ENCODE results near the gene APBB2.
A peak's percentile ranks its signal among the peaks of the same experiment; 100 is the strongest.
"Not testable (repeated sequence)": the region's sequence is repeated elsewhere in the genome, so short reads cannot be mapped to it uniquely, and the experiment has no call there.

APBB2 gene

DNA sequence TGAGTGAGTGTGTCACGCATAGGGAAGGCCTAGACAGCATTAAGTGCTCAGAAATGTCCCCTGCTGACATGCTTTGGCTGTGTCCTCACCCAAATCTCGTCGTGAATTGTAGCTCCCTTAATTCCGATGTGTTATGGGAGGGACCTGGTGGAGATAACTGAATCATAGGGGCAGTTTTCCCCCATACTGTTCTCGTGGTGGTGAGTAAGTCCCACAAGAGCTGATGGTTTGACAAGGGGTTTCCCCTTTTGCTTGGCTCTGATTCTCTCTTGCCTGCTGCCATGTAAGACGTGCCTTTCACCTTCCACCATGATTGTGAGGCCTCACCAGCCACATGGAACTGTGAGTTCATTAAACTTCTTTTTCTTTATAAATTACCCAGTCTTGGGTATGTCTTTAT, 386.6 kb downstream of the APBB2 start:
- no peak for DNase-seq (ENCODE audit: low read depth, low spot score)

DNA sequence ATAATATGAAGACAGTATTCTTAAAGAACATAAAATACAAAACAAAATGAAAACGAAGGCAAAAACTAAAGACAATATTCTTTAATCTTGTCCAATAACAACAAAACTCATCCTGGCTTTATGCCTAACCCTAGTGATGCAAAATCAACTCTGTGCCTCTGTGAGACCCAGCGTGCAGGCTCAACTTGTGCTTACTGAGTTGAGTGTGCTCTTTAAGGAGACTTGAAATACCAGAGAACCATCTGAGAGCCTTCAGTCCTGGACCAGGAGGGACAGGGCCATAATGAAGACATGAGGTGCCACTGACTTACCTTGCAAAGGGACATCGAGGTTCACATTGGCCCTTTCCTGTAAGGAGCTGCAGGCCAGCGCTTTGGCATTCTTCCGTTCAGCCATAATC, 387.5 kb downstream of the APBB2 start:
- no peak for DNase-seq (ENCODE audit: low read depth, low spot score)

DNA sequence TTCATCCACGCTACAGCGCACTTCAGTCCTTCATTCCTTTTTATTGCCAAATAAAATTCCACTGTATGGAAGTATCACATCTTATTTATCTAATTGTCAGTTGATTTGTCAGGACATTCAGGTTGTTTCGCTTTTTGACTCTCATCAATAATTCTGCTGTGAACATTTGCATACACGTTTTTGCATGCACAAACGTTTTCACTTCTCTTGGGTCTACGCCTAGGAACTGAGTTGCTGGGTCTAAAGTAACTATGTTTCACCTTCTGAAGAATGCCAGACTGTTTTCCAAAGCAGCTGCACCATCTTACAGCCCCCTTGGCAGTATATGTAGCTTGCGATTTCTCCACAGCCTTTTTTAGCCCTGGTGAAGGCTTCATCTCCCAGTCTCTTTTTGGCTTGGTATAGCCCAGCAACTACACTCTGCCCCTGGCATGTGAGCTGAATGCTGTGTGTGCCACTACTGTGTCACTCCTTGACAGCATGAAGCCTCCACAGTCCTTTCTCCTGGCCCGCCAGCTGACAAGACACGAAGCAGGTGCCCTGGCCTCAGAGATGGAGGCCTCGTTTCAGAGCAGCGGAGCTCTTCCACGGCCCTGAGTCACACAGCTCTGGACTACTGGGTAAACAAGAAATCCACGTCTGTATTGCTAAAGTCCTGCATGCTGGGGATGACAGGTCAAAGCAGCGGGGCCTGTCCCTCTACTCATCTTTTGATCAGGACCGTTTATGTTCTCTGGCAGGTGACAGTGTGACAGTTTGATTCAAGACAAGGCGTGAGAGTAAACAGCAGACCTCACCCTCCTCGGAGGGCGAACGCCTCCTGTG, 389.1 kb downstream of the APBB2 start:
- DNase-seq (ENCODE audit: low read depth, low spot score), result no peak

DNA sequence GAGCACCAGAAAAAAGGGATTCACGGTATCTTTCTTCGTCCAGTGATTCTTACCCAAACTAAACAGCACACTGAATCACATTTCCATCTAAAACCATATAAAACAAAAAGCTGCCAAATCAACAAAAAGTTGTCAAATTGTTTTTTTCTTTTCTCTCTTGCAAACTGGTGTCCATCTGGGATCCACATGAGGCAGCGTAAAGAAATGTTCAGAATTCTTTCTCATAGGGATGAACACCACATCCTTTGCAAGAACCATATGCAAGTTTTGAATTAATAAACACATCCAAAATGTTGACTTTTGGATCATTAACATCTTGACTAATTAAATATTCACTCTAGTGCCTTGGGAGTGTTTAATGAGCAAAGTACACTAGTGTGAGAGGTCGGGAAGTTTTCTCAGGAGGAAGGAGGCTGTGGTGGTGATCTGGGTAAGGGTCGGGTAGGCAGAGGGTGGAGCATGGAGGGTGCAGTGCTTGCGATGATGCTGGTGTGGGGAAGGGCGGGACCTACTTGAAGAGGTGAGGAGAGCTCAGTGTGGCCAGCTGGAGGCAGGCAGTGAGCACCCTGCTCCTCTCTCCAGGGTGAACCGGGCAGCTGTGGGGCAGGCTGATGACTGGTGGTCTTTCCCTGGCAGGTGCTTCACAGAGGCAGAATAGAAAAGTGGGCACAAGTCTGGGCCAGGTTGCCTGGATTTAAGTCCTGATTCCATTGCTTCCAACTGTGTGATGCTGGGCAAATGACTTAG, 391.7 kb downstream of the APBB2 start:
- DNase-seq (ENCODE audit: low read depth, low spot score), result no peak

DNA sequence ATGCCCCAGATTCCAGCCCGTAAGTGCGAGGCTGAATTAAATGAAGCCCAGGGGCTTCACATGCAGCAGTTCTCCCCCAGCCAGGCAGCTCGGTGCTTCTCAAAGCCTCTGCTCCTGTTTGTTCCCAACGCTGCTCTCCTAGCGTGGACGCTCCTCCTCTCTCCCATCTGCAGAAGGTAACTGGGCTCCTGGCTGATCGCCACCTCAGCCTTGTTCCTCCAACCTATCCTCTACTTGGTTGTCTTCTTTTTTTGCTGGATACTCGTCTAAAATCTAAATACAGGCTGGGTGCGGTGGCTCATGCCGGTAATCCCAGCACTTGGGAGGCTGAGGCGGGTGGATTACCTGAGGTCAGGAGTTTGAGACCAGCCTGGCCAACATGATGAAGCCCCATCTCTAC, 394.2 kb downstream of the APBB2 start:
- DNase-seq (ENCODE audit: low read depth, low spot score), result no peak

DNA sequence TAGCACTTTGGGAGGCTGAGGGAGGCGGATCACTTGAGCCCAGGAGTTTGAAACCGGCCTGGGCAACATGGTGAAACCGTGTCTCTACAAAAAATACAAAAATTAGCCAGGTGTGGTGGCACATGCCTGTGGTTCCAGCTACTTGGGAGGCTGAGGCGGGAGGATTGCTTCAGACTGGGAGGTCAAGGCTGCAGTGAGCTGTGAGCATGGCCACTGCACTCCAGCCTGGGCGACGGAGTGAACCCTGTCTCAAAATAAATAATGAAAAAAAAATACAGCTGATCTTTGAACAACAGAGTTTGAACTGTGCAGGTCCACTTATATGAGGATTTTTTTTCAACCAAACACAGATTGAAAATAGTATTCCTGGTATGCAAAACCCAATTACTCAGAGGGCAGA, 397.2 kb downstream of the APBB2 start:
- not testable (repeated sequence) for DNase-seq (ENCODE audit: low read depth, low spot score)

DNA sequence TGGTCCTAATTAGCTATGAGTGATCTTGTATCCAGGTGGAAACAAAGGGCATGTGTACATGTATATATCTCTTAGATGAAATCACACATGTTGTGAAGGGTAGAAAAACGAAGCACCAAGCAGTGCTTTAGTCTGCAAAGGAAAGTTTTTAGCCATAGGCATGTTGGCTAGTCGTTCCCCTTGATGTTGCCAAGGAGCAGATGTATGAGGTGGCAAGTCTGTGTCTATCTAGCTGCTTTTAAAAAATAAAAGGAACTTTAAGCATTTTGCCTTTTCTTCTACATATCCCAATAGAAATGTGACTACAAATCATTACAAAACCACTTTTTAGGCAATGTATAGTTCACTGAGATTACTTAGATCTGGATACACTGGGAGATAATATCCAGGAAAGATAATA, 401.5 kb downstream of the APBB2 start:
- no peak for DNase-seq (ENCODE audit: low read depth, low spot score)

DNA sequence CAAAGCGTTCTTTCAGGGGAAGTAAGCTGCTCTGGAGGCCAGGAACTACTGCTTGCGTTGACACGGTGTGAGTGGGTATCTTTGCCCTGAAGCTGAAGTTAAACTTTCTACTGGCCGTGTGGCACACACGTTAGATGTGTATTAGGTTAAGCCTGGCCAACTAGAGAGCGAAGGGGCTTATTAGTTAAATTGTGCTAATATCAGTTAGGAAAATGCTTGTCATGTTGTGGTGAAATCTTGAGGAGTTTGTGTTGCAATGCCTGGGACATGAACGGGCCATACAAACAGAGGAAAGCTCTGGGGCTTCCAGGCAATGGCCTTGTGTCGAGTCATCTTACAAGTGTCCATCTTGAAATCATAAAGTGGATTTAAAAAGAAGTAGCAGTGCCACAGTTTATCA, 402.0 kb downstream of the APBB2 start:
- no peak for DNase-seq (ENCODE audit: low read depth, low spot score)

DNA sequence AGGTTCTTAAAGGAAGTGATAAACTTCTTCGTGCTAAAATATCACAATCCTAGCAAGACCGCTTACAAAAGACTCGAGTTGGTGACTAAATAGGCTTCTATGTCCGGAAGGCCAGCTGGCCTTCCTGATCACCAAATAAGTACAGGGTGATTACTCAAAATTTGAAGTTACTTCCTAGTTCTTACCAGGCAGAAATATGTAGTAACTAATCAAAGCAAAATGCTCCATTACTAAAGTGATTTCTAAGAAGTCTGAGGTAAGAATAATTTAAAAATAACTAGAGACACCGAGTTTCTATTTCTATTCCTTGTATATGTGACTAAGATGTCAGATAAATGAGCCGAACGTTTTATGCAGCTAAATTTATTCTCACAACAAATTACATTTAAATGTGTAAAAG, 402.4 kb downstream of the APBB2 start:
- peak; percentile 33 for DNase-seq (ENCODE audit: low read depth, low spot score)

DNA sequence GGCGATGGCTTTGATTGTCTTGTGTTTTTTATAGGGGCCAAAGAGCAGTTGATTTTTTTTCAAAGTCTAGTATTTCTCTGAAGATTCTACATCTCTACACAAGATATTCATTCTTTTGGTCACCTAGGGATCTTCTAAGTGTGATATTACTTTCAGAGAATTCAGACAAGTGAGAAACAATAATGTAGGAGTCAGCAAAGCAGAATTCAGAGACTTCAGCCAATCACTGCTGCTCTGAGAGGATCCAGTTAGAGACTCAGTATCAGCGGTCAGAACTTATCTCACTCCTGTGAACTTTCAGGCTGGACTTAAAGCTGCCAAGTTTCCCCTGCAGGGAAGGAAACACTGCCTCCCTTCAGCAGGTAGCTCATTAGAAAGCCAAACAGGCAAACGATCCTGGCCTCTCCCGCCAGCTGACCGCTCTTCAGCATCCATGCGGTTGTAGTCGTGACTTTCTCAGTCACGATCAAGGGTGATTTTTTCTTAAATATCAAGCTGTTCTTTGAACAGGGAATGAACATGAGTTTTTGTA, 405.4 kb downstream of the APBB2 start:
- no peak for DNase-seq (ENCODE audit: low read depth, low spot score)

DNA sequence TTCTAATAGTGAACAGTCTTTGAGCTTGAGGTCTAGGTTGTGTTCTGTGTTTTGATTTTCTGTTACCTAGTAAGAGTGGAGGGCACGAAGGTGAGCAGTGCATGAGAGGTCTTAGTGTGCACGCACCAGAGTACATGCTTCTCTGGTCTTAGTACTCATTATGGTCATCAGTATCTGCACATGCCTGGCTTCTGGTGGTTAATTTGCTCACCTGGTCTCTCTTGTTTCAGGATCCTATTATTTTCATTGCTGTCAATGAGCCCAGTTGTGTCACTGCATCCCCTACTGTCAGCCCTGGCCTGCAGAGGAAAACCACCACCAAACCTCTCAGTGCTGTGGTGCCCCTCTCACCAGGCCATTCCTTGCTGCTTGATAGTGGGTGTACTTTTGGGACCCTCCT, 409.7 kb downstream of the APBB2 start:
- DNase-seq (ENCODE audit: low read depth, low spot score), result no peak

DNA sequence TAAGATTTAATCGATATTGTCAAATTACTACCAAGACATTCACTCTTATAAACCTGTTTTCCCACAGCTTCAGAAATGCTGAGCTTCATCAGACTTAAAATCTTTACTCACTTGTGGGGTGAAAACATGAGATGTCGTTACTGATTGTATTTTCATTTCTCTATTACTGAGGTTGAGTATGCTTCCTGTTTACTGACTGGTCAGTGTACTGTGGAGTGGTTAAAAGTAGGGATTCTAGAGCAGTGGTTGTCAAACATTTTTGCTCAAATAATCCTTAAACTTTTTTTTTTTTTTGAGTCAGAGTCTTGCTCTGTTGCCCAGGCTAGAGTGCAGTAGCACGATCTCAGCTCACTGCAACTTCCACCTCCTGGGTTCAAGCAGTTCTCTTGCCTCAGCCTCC, 414.3 kb downstream of the APBB2 start:
- no peak for DNase-seq (ENCODE audit: low read depth, low spot score)

DNA sequence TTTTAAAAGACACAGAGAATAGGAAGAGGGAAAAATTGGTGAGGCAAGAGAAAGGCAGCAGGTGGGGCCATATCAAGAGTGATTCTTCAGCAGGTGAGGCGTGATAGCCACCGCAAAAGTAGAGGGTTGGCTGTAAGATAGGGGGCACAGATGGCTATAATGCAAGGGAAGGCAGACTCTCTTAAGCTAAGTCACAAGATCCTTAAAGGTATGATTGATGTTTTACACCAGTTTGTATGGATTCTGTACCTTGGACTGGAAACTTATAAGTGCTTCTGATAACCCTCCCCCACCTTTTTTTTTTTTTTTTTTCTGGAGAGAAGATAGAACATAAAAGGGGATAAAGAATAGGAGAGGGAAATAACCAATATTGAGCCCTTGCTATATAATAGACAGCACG, 424.6 kb downstream of the APBB2 start:
- no peak for DNase-seq (ENCODE audit: low read depth, low spot score)

DNA sequence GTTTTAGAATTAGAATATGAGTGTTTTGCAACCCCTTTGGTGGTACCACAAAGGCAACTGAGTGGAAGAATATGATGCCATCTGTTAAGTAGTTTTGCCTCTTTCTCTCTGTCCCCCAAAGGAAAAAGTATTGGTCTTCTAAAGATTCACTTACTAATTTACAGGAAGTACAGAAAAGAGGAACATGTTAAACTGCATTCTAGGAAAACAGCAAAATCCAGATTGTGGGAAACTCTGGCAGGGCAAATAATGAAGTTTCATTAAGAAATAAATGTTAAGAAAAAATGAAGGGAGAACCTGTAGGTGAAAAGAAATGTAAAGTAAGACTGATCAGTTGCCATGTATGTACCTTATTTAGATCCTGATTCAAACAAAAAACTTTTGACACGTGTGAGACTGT, 425.3 kb downstream of the APBB2 start:
- DNase-seq (ENCODE audit: low read depth, low spot score), result no peak

DNA sequence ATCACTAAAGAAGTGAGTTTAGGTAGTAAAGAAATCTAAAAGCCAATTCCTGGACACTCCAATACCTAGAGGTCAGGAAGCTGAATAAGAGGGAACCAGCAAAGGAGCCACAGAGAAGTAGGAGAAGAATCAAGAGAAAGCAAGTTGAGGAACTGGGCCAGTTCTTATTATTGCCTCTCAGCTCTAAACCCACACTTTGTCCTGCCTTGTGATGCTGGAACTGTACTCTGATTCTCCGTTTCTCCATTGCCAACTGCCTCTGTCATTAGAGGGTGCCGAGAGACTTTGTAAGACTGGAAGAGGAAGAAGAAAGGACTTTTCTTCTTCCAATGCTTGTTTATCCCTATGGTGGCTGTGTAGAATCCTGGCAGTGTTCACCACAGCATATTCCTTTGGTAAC, 426.0 kb downstream of the APBB2 start:
- no peak for DNase-seq (ENCODE audit: low read depth, low spot score)

DNA sequence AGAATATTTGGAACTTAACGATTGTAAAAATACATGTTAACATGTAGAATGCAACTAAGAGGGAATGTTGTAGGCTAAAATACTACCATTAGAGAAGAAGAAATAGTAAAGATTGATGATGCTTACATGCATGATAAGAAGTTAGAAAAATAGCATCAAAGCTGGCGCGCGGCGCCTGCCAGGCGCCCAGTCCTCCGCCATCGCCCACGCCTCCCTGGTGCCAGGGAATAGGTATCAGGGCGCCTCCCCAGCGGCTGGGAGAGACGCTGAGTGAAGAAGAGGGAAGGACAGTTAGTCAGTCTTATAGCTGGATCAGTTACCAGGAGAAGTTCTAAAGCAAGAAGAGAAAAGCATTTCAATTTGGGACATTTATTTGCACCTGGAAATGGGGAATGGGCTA, 428.6 kb downstream of the APBB2 start:
- DNase-seq (ENCODE audit: low read depth, low spot score), result no peak

DNA sequence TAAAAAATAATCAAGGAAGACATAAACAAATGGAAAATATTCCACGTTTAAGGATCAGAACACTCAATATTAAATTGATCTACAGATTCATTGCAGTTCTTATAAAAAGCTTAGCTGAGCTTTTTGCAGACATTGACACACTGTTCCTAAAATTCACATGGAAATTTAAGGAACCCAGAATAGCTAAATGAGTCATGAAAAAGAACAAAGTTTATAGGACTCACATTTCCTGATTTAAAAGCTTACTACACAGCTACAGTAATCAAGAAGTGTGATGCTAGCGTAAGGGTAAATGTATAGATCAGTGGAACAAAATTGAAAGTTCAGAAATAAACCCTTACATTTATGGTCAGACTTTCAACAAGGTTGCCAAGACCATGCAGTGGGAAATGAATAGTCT, 431.5 kb downstream of the APBB2 start:
- DNase-seq (ENCODE audit: low read depth, low spot score), result no peak

DNA sequence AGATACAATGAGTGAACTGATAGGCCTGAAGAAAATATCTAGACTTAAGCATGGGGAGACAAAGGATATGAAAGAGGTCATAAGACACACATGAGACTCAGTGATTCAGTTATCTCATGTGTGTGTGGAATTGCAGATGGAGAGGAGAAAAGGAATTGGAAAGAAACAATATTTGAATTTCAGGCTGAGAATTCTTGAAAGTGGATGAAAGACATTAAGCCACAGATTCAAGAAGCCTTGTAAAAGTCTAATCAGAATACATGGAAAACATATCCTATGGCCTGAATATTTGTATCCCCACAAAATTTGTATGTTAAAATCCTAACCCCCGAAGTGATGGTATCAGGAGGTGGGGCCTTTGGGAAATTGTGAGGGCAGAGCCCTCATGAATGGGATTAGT, 436.3 kb downstream of the APBB2 start:
- DNase-seq (ENCODE audit: low read depth, low spot score), result no peak

DNA sequence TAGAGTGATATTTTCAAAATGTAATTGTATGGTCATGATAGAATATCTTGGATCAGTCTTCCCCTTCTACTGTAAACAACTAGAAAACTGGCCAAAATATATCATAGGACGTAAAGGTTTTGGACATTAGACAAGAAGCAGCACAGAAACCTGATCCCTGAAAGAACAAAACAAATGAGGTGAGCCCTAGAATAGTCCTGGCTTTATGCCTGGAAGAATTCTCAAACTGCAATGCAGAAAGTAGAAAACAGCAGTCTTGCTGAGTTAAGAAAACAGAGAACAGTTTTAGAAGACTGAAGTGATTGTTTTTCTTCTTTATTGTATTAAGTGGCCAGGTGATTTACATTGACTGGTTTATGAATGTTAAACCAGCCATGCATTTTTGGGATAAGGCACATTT, 445.1 kb downstream of the APBB2 start:
- DNase-seq (ENCODE audit: low read depth, low spot score), result peak; percentile 56

DNA sequence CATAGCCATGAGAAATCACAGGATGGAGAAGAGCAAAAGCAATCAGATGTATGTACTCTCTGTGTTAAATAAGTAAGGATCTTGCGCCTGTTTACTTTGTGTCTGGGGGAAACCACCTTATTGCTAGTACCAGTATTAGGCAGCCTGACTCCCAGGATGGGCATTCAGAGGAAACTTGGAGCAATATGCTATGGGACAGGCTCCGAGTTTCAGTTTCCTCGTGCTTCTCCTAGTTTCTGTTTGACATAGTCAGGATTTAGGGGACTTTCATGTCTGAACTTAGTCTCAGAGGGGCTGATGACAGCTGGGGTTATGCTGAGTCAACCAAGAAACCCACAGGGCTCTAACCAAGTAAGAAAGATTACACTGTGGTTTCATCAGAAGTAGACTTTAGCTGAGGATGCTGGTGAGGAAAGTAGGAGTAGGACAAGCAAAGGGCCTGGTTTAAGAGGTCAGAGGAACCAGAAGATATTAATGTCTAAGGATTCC, 451.1 kb downstream of the APBB2 start:
- peak; percentile 45 for DNase-seq (ENCODE audit: low read depth, low spot score)
